GF-D8 (cell line): ENCODE data around the gene CIAO2A.
"Not testable (repeated sequence)": the region's sequence is repeated elsewhere in the genome, so short reads cannot be mapped to it uniquely, and the experiment has no call there.

Source experiments
- DNase-seq: peaks from one replicate; lab custom pipeline; 2025; lab: John Stamatoyannopoulos, UW

CIAO2A gene

GRCh38 chr15:64093627-64094417 is at the start of gene CIAO2A:
Gene CIAO2A, minus strand, starts transcription at chr15:64093838. Its CDS starts 70 bp downstream, at chr15:64093768.
- DNase-seq = peak; percentile 95

DNA sequence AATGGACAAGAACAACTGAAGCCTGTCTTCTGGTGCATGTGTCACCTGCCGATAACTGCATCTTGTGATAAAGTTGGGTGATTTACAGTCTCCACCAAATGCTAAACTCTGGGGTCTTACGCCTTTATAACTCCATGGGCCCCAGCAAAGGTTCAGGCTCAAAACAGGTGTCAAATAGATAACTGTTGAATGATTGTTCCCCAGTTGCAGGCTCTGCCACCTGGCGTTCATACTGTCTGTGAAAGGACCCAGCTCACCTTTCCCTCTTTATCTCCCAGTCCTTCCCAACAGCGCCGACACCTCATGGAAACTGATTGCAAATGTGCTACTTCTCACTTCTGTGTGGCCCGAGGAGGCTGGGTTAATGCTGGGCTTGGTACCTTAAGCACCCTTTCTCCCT is 49.6 kb upstream of the CIAO2A start:
- DNase-seq = no peak

GRCh38 chr15:64141798-64142512 is 48.3 kb upstream of the CIAO2A start:
- no peak for DNase-seq

DNA sequence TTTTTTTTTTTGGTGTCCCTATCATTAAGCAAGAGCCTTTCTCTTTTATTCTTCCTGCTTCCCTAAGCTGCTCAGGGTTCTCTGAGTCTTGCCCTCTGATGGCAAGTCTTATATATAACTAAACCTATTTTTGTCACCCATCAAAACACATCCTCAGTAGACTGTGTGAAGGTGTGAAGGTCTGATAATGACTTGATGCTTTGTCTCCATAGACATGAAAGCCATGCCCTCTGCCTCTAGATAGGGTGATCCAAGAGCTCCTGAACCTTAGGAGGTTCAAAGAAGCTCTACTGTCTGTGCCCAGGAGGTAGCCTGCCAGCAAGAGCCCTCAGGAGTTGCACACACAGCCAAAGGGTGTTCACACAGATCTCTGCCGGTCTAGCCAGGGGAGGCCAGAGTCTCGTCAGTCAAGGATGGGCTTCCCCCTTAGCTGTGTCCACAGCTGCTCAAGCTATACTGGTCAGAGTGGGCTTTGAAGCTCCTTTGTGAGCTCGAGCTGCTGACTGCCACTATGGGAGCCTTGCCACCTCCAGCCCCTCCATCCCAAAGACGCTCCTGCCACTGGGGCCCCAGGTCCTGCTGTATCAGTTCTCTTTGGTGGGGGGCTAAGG is 44.8 kb upstream of the CIAO2A start:
- DNase-seq = no peak

GRCh38 chr15:64137226-64137833 is 43.7 kb upstream of the CIAO2A start:
- DNase-seq = no peak

GRCh38 chr15:64136347-64136746 is 42.7 kb upstream of the CIAO2A start:
- DNase-seq = no peak

DNA sequence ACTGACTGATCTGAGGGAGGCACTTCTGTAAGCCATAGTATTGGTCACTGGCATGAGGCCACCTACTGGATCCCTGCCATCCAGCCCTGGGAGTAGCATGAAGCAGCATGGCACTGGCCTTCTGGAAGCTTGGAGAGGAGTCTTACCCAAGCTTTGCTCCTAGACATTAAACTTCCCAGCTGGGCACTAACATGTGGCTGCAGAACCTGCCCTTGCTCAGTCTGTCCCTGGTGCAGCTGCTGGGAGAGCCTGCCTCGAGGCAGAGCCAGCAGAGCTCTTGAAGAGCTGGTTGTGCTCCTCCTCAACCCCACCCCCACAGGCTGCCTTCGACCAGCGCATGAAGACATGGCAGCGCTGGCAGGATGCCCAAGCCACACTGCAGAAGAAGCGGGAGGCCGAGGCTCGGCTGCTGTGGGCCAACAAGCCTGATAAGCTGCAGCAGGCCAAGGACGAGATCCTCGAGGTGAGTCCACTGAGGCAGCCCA is 40.7 kb upstream of the CIAO2A start:
- DNase-seq = no peak

DNA sequence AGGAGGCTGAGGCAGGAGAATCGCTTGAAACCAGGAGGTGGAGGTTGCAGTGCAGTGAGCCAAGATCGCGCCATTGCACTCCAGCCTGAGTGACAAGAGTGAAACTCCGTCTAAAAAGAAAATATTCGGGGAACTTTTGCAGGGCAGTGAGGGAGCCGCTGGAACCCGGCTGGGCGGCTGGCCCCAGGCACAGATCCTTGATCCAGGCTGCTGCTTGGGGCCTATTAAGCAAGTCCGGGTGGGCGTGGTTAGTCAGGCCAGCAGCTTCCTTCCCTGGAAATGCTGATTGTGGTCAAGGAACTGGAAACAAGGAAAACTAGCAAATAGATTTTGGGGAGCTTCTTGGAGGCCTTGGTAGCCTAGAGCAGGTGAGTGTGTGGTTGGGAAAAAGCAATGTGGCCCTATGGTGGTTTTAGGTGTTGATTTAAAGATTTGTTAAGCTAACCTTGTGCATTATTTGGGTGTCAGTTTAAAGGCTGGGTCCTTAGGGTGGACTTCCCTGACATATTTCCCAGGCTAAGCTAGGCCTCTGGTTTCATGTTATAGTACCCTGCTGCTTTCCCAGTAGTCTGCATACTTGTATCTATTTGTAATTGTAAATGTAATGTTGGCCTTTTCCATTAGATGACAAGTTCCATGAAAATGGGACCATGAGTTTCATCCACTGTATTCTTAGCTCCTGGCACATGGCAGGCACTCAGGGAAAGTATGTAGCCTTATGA is 40.1 kb upstream of the CIAO2A start:
- no peak for DNase-seq

DNA sequence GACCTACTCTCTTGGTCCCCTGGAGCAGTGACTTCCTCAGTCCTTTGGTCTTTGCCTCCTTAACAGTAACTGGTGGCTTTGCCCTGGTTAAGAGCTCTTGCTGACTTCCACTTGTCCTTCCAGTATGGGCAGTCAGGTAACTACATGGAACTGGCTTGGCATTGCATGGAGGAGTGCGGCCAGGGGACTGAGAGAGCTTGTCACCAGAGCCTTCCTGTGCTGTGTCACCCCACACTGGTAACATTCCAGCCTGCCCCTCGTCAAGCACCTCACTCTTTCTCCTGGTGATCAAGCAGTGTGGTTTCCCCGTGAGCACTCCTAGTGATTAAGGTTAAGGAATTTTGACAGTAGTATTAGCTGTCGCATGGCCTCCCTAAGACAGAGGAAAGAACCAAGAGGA is 38.6 kb upstream of the CIAO2A start:
- DNase-seq = no peak

DNA sequence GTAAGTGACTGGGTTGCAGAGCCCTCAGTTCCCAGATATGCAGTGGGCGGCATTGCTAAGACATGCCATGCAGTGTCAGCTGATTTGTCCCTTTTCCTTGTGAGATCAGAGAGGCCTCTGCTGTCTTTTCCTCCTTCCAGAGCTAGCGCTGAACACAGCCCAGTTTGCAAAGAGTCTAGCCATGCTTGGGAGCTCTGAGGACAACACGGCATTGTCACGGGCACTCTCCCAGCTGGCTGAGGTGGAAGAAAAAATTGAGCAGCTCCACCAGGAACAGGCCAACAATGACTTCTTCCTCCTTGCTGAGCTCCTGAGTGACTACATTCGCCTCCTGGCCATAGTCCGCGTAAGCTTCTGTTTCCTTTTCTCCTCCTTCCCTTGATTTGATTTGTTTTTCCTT is 37.9 kb upstream of the CIAO2A start:
- DNase-seq = no peak

- DNase-seq = no peak
Observed at GRCh38 chr15:64130159-64130558, 36.5 kb upstream of the CIAO2A start.

- DNase-seq = no peak
Observed at GRCh38 chr15:64127521-64128270, 34.1 kb upstream of the CIAO2A start.

- DNase-seq = no peak
Observed at GRCh38 chr15:64125978-64126377, 32.3 kb upstream of the CIAO2A start.

DNA sequence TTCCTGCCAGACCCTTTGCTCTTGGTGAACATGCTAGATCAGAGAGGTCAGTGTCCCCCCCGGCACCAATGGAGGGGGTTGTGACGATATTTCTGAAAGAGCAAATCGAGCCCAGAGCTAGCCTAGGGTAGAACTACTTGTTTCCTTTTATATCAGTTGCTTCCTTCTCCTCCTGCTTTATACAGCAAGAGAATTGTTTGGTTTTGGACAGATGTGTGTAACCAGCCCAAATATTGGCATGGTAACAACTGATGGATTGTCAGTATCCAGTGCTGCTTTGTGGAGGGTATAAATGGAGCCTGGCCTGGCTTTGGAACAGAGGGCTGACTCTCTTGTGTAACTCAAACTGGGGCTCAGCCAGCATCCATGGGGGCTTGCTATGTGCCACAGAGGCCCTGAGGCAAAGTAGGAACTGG is 29.3 kb upstream of the CIAO2A start:
- DNase-seq = no peak

- no peak for DNase-seq
Observed at GRCh38 chr15:64122444-64122843, 28.8 kb upstream of the CIAO2A start.

- no peak for DNase-seq
Observed at GRCh38 chr15:64121614-64122013, 28.0 kb upstream of the CIAO2A start.

GRCh38 chr15:64120322-64120721 is 26.7 kb upstream of the CIAO2A start:
- not testable (repeated sequence) for DNase-seq

DNA sequence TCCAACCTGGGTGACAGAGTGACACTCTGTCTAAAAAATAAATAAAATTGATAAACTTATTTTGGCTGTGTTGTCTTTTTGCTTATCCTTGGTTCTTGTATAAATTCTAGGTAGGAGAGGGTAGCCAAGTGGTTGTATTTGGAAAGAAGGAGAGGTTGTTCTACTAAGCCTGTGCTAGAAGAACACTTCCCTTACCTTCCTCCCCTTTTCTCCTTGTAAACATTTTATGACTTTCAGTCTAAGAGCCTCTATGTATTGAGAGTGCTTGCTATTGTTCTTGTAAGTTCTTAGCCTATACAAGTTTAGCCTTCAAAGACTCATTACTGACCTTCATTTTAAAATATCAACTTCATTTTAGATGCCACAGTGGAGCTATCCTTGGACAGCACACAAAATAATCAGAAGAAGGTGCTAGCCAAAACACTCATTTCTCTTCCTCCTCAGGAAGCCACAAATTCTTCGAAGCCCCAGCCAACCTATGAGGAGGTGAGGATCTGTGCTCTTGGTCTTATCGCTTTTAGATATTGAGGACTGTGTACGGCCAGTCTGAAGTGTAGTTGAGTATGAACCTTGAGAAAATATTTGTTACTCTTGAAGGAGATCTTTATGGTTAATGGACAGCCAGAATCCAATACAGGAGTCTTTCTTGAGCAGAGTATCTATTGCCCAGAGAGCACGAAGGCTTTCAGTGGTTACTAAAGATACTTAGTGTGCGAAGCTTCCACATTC is 24.3 kb upstream of the CIAO2A start:
- no peak for DNase-seq

DNA sequence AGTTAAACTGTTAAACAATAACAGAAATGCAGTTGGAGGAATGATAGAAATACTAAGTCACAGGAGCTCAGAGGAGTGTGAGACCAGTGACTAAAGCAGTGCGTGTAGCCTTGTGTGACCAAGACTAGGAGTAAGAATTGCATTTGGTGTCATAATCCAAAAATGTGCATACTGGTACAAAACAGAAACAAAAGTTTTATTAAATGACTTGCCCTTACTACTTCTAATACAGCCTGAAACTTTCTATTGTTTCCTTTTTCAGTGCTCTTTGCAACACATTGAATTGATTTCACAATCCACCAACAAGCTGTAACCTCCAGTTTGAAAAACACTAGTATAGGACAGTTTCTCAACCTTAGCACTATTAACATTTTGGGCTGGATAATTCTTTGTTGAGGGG is 19.3 kb upstream of the CIAO2A start:
- DNase-seq = no peak

DNA sequence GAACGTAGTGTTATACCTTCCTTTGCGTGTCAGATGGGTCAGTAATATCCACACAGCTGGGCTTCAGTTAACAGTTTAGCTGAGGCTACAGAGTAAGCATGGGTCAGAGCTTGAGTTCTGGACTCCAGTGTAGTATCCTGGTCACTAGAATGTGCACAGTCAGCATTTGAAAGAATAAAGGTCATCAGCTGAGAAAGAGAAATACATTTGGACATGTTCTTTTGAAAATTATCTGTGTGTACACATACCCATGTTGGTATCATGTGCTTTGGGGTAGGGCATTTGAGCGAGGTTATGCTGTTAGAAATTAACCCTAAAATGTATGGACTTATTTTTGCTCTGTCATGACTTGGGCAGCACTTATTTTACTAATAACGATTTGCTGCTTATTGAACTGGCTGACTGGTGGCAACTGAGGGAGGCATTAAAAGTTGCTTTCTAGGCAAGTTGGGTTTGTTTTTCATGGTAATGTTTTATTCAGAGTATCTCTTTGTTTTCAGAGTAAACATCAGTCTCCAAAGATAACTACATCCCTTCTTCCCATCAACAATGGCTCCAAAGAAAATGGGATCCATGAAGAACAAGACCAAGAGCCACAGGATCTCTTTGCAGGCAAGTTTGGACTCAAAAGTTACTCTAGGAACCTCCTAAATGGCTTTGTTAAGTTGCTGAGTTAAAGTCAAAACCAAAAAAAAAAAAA is 18.6 kb upstream of the CIAO2A start:
- DNase-seq = no peak
